ENCODE measurements around the gene AKT2. TPM values are rescaled to one million over a fixed set of nuclear protein-coding genes. Genes with fewer than 3 reads are reported as not detected.

The AKT2 gene
- total and polyA plus RNA-seq, 4 donors: 24.8 to 131 (median 89.3) TPM

DNA sequence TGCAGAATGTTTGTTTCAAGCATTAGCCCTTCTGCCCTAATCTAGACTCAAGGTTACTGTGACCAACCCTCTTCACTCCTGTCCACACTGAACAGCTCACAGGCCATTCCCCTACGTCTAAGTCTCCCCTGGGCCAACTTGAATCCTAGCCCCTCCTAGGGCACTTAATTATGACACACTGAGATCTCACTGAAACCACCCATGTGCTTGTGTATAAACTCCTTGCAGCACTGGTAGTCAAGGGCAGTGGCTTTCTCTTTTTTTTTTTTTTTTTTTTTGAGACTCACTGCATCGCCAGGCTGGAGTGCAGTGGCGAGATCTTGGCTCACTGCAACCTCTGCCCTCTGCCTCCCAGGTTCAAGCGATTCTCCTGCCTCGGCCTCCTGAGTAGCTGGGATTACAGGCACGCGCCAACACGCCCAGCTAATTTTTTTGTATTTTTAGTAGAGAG lies 1.9 kb upstream of the AKT2 start:
- H3K27ac ChIP-seq (ENCODE audit: low read depth in 1 of 2, low read length in 2 of 2): no peak overlapping the region
- H3K4me3 ChIP-seq (ENCODE audit: low read length in 2 of 2): no peak overlapping the region
- ATAC-seq (ENCODE audit: low FRiP score): no peak
- peak in 1 of 2 donors; percentile 0 for DNase-seq
- no peaks in the 10 kb centered on the region for H3K36me3 ChIP-seq (ENCODE audit: control insufficient read depth in 1 of 2, insufficient read depth in 2 of 2, low read length in 1 of 2)
- H3K4me1 ChIP-seq (ENCODE audit: control insufficient read depth in 1 of 2, insufficient read depth in 2 of 2, low read length in 2 of 2): no peaks in the 10 kb centered on the region
- intact Hi-C loops (cut with DNase I): no loop called here
- no peaks in the 10 kb centered on the region for H3K9me3 ChIP-seq (ENCODE audit: control insufficient read depth, low read length)
- no peaks in the 10 kb centered on the region for H3K27me3 ChIP-seq (ENCODE audit: control insufficient read depth in 1 of 2, insufficient read depth in 2 of 2, low read length in 1 of 2)
- 84 to 85% methylated on average over 8 of the region's 8 CpGs for WGBS, 2 donors

DNA sequence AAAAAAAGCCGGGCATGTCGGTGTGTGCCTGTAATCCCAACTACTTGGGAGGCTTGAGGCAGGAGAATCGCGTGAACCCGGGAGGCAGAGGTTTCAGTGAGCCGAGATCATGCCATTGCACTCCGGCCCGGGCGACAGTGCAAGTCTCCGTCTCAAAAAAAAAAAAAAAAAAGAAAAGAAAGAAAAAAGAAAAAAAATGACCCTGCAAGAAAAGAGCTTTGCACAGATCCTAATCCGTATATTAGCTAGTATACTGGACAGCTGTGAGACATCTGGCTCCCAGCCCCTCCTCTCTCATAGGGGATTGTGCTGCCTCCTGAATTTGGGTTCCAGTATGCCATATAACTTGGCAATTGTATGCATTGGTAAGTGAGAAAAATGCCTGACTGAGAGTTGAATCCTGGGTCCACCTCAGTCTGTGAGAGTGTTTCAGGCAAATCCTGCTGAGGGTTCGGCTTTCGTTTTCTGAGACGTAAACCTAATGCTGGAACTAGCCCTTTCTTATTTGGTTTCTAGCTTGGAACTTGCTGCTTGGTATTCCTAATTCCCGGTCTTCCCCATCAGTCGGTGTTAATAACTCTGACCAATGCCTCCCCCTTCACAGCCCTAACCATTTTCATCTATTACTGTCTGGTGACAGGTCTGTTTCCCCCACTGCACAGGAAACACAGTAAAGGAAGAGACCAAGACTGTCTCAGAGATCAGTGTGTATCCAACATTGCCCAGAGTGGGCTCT lies 1.3 kb upstream of the AKT2 start:
- intact Hi-C loops (cut with DNase I): no loop called here
- H3K9me3 ChIP-seq (ENCODE audit: control insufficient read depth, low read length): no peaks in the 10 kb centered on the region
- H3K27me3 ChIP-seq (ENCODE audit: control insufficient read depth in 1 of 2, insufficient read depth in 2 of 2, low read length in 1 of 2): no peaks in the 10 kb centered on the region
- no peaks in the 10 kb centered on the region for H3K4me1 ChIP-seq (ENCODE audit: control insufficient read depth in 1 of 2, insufficient read depth in 2 of 2, low read length in 2 of 2)
- WGBS, 2 donors: 55 to 60% methylated on average over 16 of the region's 16 CpGs
- H3K36me3 ChIP-seq (ENCODE audit: control insufficient read depth in 1 of 2, insufficient read depth in 2 of 2, low read length in 1 of 2): no peaks in the 10 kb centered on the region
- DNase-seq (peak in 1 of 2 donors; percentile 36), ATAC-seq (ENCODE audit: low FRiP score) (no peak)
- H3K4me3 ChIP-seq (ENCODE audit: low read length in 2 of 2): no peak overlapping the region
- no peak overlapping the region for H3K27ac ChIP-seq (ENCODE audit: low read depth in 1 of 2, low read length in 2 of 2)

DNA sequence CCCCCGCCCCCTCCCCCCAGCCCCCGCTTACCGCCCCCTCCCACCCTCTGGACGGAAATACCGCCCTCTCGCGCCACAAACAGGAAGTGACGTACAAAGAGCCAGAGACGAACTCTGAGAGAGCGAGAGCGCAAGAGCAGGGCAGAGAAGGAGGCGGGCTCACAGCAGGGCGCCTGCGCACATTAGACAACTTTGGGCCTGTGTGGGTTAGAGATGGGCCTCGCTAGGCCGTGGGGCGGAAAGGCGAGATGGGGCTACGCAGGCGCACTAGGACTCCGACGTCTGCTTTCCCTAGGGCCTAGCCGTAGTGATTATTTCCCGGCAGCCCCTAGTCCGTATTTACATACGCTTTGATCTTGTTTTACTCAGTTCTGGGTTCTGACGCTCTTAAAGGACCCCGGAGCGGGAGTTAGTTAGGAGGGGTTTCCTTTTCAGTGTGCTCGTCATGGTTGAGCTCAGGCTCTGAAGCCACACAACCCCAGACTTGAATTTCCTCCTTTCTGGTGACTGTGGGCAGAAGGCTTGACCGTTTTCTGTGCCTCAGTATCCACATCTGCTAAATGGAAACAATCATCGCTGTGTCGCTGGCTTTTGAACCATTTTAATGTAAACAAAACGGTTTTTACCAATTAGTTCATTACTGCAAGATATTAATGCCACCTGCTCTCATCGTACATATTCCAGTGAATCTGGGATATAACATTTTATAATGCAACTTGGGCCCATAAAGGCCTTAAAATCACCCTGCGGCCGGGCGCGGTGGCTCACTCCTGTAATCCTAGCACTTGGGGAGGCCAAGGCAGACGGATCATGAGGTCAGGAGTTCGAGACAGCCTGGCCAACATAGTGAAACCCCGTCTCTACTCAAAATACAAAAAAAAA lies 449 bp upstream of the AKT2 start:
- Histone ChIP-seq H3K4me1 (ENCODE audit: control insufficient read depth in 1 of 2, insufficient read depth in 2 of 2, low read length in 2 of 2) (no peaks in the 10 kb centered on the region), H3K4me3 (ENCODE audit: low read length in 2 of 2) (peak overlapping the region; percentile 64 to 97), H3K36me3 (ENCODE audit: control insufficient read depth in 1 of 2, insufficient read depth in 2 of 2, low read length in 1 of 2) (no peaks in the 10 kb centered on the region), H3K9me3 (ENCODE audit: control insufficient read depth, low read length) (no peaks in the 10 kb centered on the region), H3K27me3 (ENCODE audit: control insufficient read depth in 1 of 2, insufficient read depth in 2 of 2, low read length in 1 of 2) (no peaks in the 10 kb centered on the region), H3K27ac (ENCODE audit: low read depth in 1 of 2, low read length in 2 of 2) (peak overlapping the region; percentile 79 to 95)
- 13 to 16% methylated on average over 34 to 42 of the region's 42 CpGs for WGBS, 2 donors
- intact Hi-C loops (cut with DNase I): no loop called here
- DNase-seq (peak; percentile 99), ATAC-seq (ENCODE audit: low FRiP score) (peak; percentile 99)

DNA sequence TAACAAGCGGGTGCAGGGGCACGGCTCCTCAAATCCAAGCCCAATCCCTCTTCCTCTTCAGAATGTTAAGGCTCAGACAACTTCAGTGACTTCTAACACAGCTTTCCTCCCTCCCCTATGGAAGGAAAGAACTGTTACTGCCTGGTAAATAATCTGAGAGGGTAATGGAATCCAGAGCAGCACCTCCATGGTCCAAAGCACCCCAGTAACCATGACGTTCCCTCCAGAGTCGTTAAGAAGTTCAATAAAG lies 969 bp downstream of the AKT2 start:
- Histone ChIP-seq H3K27ac (ENCODE audit: low read depth in 1 of 2, low read length in 2 of 2) (no peak overlapping the region), H3K9me3 (ENCODE audit: control insufficient read depth, low read length) (no peaks in the 10 kb centered on the region), H3K27me3 (ENCODE audit: control insufficient read depth in 1 of 2, insufficient read depth in 2 of 2, low read length in 1 of 2) (no peaks in the 10 kb centered on the region), H3K4me3 (ENCODE audit: low read length in 2 of 2) (peak overlapping the region; percentile 64 to 97), H3K4me1 (ENCODE audit: control insufficient read depth in 1 of 2, insufficient read depth in 2 of 2, low read length in 2 of 2) (no peaks in the 10 kb centered on the region), H3K36me3 (ENCODE audit: control insufficient read depth in 1 of 2, insufficient read depth in 2 of 2, low read length in 1 of 2) (no peaks in the 10 kb centered on the region)
- WGBS, 2 donors: 5 to 7% methylated on average over 4 of the region's 4 CpGs
- DNase-seq: no peak
- no peak for ATAC-seq (ENCODE audit: low FRiP score)
- intact Hi-C loops (cut with DNase I): no loop called here

DNA sequence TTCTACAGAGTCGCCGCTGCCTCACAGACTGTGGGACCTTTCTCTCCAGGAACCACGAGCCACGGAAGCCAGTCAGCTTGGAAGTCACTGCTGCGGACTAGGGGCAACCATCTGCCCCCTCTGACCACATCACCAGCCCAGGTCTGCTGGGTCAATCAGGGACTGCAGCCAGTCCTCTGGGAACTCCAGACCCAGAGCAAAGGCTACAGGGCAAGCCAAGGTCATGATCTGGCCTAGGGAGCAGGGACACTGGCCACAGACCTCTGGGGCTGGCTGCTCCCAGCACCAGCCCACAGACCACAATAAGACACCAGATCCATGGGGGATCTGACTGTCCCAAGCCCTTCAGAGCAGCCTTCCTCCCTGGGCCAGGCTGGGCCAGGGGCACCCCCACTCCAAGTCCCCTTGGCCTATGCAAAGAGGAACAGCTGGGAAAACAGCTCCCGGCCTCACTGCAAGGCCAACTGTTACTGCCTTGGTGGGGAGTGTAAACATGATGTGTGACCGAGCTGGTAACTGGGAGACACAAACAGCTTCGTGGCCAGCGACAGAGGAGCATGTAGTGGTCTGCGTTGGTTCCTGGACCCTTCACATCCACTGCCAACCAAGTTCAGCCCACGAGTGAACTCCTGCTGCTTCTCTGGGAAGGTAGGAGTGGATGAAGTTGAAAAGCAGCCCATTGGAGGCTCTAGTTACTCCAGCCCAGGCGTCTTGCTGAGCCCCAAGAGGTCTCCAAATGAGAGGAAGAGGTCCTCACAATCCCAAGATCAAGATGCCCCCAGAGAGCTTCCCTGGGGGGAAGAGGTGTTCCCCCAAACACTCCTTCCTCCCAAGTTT lies 1.5 kb downstream of the AKT2 start:
- peak overlapping the region in 1 of 2 donors; percentile 97 for H3K4me3 ChIP-seq (ENCODE audit: low read length in 2 of 2)

DNA sequence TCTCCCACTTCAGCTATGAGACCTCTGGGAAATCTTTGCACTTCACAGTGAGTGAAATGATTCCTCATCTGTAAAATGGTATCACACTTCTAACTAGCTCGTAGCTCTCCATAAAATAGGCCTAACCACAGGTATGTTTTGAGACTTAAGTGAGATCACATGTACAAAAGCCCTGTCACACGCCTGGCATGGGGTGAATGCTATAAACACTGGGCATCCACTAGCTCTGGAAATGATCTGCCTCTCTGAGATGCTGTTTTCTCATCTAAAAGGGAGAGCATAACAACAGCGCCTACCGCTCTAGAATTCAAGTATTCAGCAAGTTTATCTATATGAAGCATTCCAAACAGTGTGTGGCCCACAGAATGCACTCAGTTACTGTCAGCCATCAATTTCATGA lies 2.2 kb downstream of the AKT2 start:
- intact Hi-C loops (cut with DNase I): no loop called here
- Histone ChIP-seq H3K4me3 (ENCODE audit: low read length in 2 of 2) (no peak overlapping the region), H3K27ac (ENCODE audit: low read depth in 1 of 2, low read length in 2 of 2) (no peak overlapping the region), H3K27me3 (ENCODE audit: control insufficient read depth in 1 of 2, insufficient read depth in 2 of 2, low read length in 1 of 2) (no peaks in the 10 kb centered on the region), H3K36me3 (ENCODE audit: control insufficient read depth in 1 of 2, insufficient read depth in 2 of 2, low read length in 1 of 2) (no peaks in the 10 kb centered on the region), H3K4me1 (ENCODE audit: control insufficient read depth in 1 of 2, insufficient read depth in 2 of 2, low read length in 2 of 2) (no peaks in the 10 kb centered on the region), H3K9me3 (ENCODE audit: control insufficient read depth, low read length) (no peaks in the 10 kb centered on the region)
- 77 to 78% methylated on average over 4 of the region's 4 CpGs for WGBS, 2 donors
- DNase-seq (peak in 1 of 2 donors; percentile 9), ATAC-seq (ENCODE audit: low FRiP score) (no peak)

More for the DNA sequence above, 1.5 kb downstream of the AKT2 start:
- intact Hi-C loops (cut with DNase I): no loop called here
- peak in 1 of 2 donors; percentile 68 for DNase-seq
- Histone ChIP-seq H3K9me3 (ENCODE audit: control insufficient read depth, low read length) (no peaks in the 10 kb centered on the region), H3K4me1 (ENCODE audit: control insufficient read depth in 1 of 2, insufficient read depth in 2 of 2, low read length in 2 of 2) (no peaks in the 10 kb centered on the region), H3K27me3 (ENCODE audit: control insufficient read depth in 1 of 2, insufficient read depth in 2 of 2, low read length in 1 of 2) (no peaks in the 10 kb centered on the region), H3K27ac (ENCODE audit: low read depth in 1 of 2, low read length in 2 of 2) (no peak overlapping the region), H3K36me3 (ENCODE audit: control insufficient read depth in 1 of 2, insufficient read depth in 2 of 2, low read length in 1 of 2) (no peaks in the 10 kb centered on the region)
- 34 to 42% methylated on average over 12 of the region's 12 CpGs for WGBS, 2 donors
- ATAC-seq (ENCODE audit: low FRiP score): no peak

DNA sequence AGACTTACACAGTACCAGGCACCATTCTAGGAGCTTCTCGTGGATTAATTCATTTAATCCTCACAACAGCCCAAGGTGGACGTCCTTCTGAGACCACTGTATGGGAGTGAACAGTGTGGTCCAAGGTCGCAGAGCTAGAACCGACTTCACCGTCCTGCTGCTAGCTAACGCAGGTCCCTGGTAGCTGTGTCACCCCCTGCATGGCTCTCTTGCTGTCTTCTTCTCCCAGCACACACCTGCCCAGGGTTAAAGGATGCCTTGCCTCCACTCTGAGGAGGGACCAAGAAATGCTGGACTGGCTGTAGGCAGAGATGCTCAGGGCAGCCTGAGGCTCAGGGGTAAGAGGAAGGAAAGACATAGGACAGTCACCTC lies 3.0 kb downstream of the AKT2 start:
- Histone ChIP-seq H3K27me3 (ENCODE audit: control insufficient read depth in 1 of 2, insufficient read depth in 2 of 2, low read length in 1 of 2) (no peaks in the 10 kb centered on the region), H3K4me3 (ENCODE audit: low read length in 2 of 2) (no peak overlapping the region), H3K4me1 (ENCODE audit: control insufficient read depth in 1 of 2, insufficient read depth in 2 of 2, low read length in 2 of 2) (no peaks in the 10 kb centered on the region), H3K27ac (ENCODE audit: low read depth in 1 of 2, low read length in 2 of 2) (no peak overlapping the region), H3K9me3 (ENCODE audit: control insufficient read depth, low read length) (no peaks in the 10 kb centered on the region), H3K36me3 (ENCODE audit: control insufficient read depth in 1 of 2, insufficient read depth in 2 of 2, low read length in 1 of 2) (no peaks in the 10 kb centered on the region)
- ATAC-seq (ENCODE audit: low FRiP score): no peak
- WGBS, 2 donors: 83 to 91% methylated on average over 6 of the region's 6 CpGs
- DNase-seq: peak in 1 of 2 donors; percentile 28
- intact Hi-C loops (cut with DNase I): no loop called here

DNA sequence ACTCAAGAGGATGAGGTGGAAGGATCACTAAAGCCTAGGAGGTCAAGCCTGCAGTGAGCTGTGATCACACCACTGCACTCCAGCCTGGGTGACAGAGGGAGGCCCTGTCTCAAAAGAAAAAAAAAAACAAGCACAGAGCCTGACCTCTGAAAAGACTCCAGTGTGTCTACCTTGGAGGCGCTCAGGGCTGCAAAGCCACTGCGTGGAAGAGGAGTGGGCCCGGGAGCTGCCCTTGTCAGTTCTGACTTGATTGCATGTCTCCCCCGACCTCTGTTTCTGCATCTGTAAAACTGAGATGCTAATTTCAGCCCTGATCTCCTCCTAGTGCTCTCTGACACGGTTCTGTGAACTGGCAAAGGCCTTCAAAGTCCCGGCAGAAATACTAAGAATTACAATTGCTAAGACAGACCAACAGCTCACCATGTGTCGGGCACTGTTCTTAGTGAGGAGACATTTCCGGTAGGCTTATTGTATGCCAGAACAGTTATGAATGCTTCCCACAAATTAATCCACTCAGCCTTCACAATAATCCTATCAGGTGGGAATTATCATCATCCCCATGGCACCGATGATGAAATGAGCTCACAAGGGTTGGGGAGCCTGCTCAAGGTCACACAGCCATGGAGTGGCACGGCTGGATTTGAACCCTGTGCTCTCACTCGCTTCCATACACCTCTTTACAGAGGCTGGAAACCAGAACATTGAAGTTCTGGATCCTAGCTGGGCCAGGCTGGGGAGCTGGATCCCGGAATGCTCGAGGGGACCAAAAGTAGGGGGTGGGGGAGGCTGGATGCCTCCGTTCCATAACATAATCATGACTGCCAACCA lies 3.5 kb downstream of the AKT2 start:
- Histone ChIP-seq H3K4me3 (ENCODE audit: low read length in 2 of 2) (no peak overlapping the region), H3K27ac (ENCODE audit: low read depth in 1 of 2, low read length in 2 of 2) (no peak overlapping the region), H3K27me3 (ENCODE audit: control insufficient read depth in 1 of 2, insufficient read depth in 2 of 2, low read length in 1 of 2) (no peaks in the 10 kb centered on the region), H3K9me3 (ENCODE audit: control insufficient read depth, low read length) (no peaks in the 10 kb centered on the region), H3K4me1 (ENCODE audit: control insufficient read depth in 1 of 2, insufficient read depth in 2 of 2, low read length in 2 of 2) (no peaks in the 10 kb centered on the region), H3K36me3 (ENCODE audit: control insufficient read depth in 1 of 2, insufficient read depth in 2 of 2, low read length in 1 of 2) (no peaks in the 10 kb centered on the region)
- peak in 1 of 2 donors; percentile 51 for DNase-seq
- ATAC-seq (ENCODE audit: low FRiP score): no peak
- intact Hi-C loops (cut with DNase I): no loop called here
- 76 to 77% methylated on average over 14 of the region's 14 CpGs for WGBS, 2 donors

All from aorta (tissue), 5 donors.